Spinal cord (tissue), 10 donors: ENCODE measurements around the gene C2. TPM values are rescaled to one million over a fixed set of nuclear protein-coding genes. Genes with fewer than 3 reads are reported as not detected.
"Not testable (repeated sequence)": the region's sequence is repeated elsewhere in the genome, so short reads cannot be mapped to it uniquely, and the experiment has no call there.

Experiments used
- DNase-seq, 6 donors: peaks; one replicate each; pipeline versions ENCODE4 v3.0.0 to v3.0.0-alpha.2; 2013 to 2015; ENCODE audit warnings: low spot score in 6 of 6, low read depth in 4 of 6
- H3K27ac ChIP-seq: one replicate; pipeline ENCODE4 v1.5.1; 2013; ENCODE audit warnings: low read depth, low read length, control low read depth
- H3K27me3 ChIP-seq: one replicate; pipeline ENCODE4 v1.6.1; 2013; ENCODE audit warnings: low read length; ENCODE audit not compliant: control insufficient read depth, insufficient read depth
- H3K36me3 ChIP-seq: one replicate; pipeline ENCODE4 v1.6.1; 2013; ENCODE audit warnings: low read length; ENCODE audit not compliant: control insufficient read depth, insufficient read depth
- H3K4me1 ChIP-seq: one replicate; pipeline ENCODE4 v1.6.1; 2013; ENCODE audit warnings: low read length; ENCODE audit not compliant: control insufficient read depth, insufficient read depth
- H3K4me3 ChIP-seq: one replicate; pipeline ENCODE4 v1.5.1; 2013; ENCODE audit warnings: low read depth, low read length, control low read depth
- H3K9me3 ChIP-seq: one replicate; pipeline ENCODE4 v1.6.1; 2013; ENCODE audit warnings: low read length; ENCODE audit not compliant: control insufficient read depth, insufficient read depth
- WGBS: methylation state at CpG from one replicate; pipeline ENCODE4 v1.1.5; 2013; ENCODE audit warnings: missing lambda C conversion rate; ENCODE audit not compliant: insufficient coverage; 5-methylcytosine and 5-hydroxymethylcytosine counted together
- polyA plus RNA-seq, 2 donors: library from polyadenylated mRNA; unstranded; fragments of 120-200 nt; gene quantifications; one replicate each; pipeline ENCODE4 v1.2.1, GENCODE V29; 2013; ENCODE audit not compliant: insufficient read length in 2 of 2
- small RNA-seq: library from RNA; depleted of rRNA; stranded (forward); fragments of <200 nt; gene quantifications from one replicate; pipeline ENCODE3, GENCODE V24; 2014; ENCODE audit warnings: low replicate concordance
- total RNA-seq, 2 donors: library from RNA; depleted of rRNA in 1 of 2; stranded (reverse); fragments of 120-200 nt in 1 of 2; fragments of >200 nt in 1 of 2; gene quantifications; one replicate each; pipeline versions ENCODE4 v1.2.3 to v1.2.4, GENCODE V29; 2013 to 2014
- donor health status: healthy.

C2 gene
- total and polyA plus RNA-seq, 4 donors: 8.4 to 23.1 (median 12.8) TPM

GRCh38 chr6:31980195-31980876 is 52.8 kb downstream of the C2 start:
- peaks cover 25% of the 10 kb centered on the region for H3K36me3 ChIP-seq
- not testable (repeated sequence) for H3K27me3 ChIP-seq, H3K9me3 ChIP-seq, H3K4me1 ChIP-seq, DNase-seq, H3K27ac ChIP-seq, H3K4me3 ChIP-seq
- WGBS: 88% methylated on average over 4 of the region's 13 CpGs

GRCh38 chr6:31980998-31981397 is 53.5 kb downstream of the C2 start:
- WGBS: no CpG with 5 or more reads among the region's 5 CpGs

GRCh38 chr6:31981744-31982143 is 54.2 kb downstream of the C2 start, which contains the start of gene C4A:
Gene C4A (plus strand): TSS chr6:31982057. CDS start chr6:31982108, 51 bp downstream.
- not testable (repeated sequence) for H3K9me3 ChIP-seq, DNase-seq, H3K27ac ChIP-seq, H3K4me3 ChIP-seq, H3K27me3 ChIP-seq, H3K4me1 ChIP-seq
- WGBS: no CpG with 5 or more reads among the region's 7 CpGs
- peaks cover 19% of the 10 kb centered on the region for H3K36me3 ChIP-seq

More at GRCh38 chr6:31980998-31981397, 53.5 kb downstream of the C2 start:
- H3K4me3 ChIP-seq, DNase-seq, H3K4me1 ChIP-seq, H3K9me3 ChIP-seq, H3K27me3 ChIP-seq, H3K27ac ChIP-seq: not testable (repeated sequence)
- H3K36me3 ChIP-seq: peaks cover 25% of the 10 kb centered on the region

- not testable (repeated sequence) for H3K4me1 ChIP-seq, H3K9me3 ChIP-seq, H3K4me3 ChIP-seq, H3K27ac ChIP-seq, DNase-seq, H3K27me3 ChIP-seq, H3K36me3 ChIP-seq
- no CpG with 5 or more reads among the region's 10 CpGs for WGBS
Observed at GRCh38 chr6:31989363-31989762, 61.8 kb downstream of the C2 start.

GRCh38 chr6:31994421-31994820 is 66.9 kb downstream of the C2 start:
- not testable (repeated sequence) for H3K27me3 ChIP-seq, DNase-seq, H3K27ac ChIP-seq, H3K9me3 ChIP-seq, H3K4me3 ChIP-seq, H3K4me1 ChIP-seq, H3K36me3 ChIP-seq
- no CpG with 5 or more reads among the region's 14 CpGs for WGBS

Small RNA genes within 50 kb of the gene (small RNA-seq; reads per million reads assigned to genes)
- not detected for gene AL645922.1

Other genes starting within 250 kb of the C2 start
Only the 30 nearest of the 34 such genes appear.
- gene ABHD16A, start 224.4 kb upstream of the C2 start, total RNA-seq: 10 to 100 TPM; 51.8 to 83.6 TPM
- gene ABHD16A, start 224.4 kb upstream of the C2 start, polyA plus RNA-seq: 10 to 100 TPM; 72.0 to 85.8 TPM
- gene LY6G6F, start 220.9 kb upstream of the C2 start, total RNA-seq: under 1 TPM in 1 of 2 donors, not detected in 1; 0.30 TPM
- under 1 TPM in 1 of 2 donors, not detected in 1; 0.27 TPM for gene LY6G6F, start 220.9 kb upstream of the C2 start, polyA plus RNA-seq
- gene LY6G6D, start 212.4 kb upstream of the C2 start, total RNA-seq: 1 to 10 TPM; 1.1 to 6.6 TPM
- 1 to 10 TPM in 1 of 2 donors, under 1 TPM in 1; 0.51 to 2.3 TPM for gene LY6G6D, start 212.4 kb upstream of the C2 start, polyA plus RNA-seq
- under 1 TPM in 1 of 2 donors, not detected in 1; 0.17 TPM for gene LY6G6C, start 206.0 kb upstream of the C2 start, total RNA-seq
- 1 to 10 TPM in 1 of 2 donors, under 1 TPM in 1; 0.71 to 1.2 TPM for gene LY6G6C, start 206.0 kb upstream of the C2 start, polyA plus RNA-seq
- under 1 TPM in 1 of 2 donors, not detected in 1; 0.17 TPM for gene MPIG6B, start 204.3 kb upstream of the C2 start, total RNA-seq
- 1 to 10 TPM in 1 of 2 donors, under 1 TPM in 1; 0.81 to 1.3 TPM for gene MPIG6B, start 204.3 kb upstream of the C2 start, polyA plus RNA-seq
- 100 to 1,000 TPM in 1 of 2 donors, 10 to 100 TPM in 1; 62.9 to 207 TPM for gene DDAH2, start 198.4 kb upstream of the C2 start, total RNA-seq
- 100 to 1,000 TPM; 159 to 178 TPM for gene DDAH2, start 198.4 kb upstream of the C2 start, polyA plus RNA-seq
- gene CLIC1, start 191.2 kb upstream of the C2 start, total RNA-seq: 100 to 1,000 TPM in 1 of 2 donors, 10 to 100 TPM in 1; 96.3 to 322 TPM
- gene CLIC1, start 191.2 kb upstream of the C2 start, polyA plus RNA-seq: 10 to 100 TPM; 73.5 to 87.1 TPM
- gene MSH5, start 187.7 kb upstream of the C2 start, total RNA-seq: 10 to 100 TPM in 1 of 2 donors, 1 to 10 TPM in 1; 6.2 to 20.2 TPM
- gene MSH5, start 187.7 kb upstream of the C2 start, polyA plus RNA-seq: 10 to 100 TPM; 18.9 to 38.8 TPM
- 1 to 10 TPM; 3.4 to 9.5 TPM for gene SAPCD1, start 165.1 kb upstream of the C2 start, total RNA-seq
- gene SAPCD1, start 165.1 kb upstream of the C2 start, polyA plus RNA-seq: 10 to 100 TPM; 10.5 to 11.1 TPM
- gene VWA7, start 150.4 kb upstream of the C2 start, total RNA-seq: 1 to 10 TPM; 1.8 to 2.9 TPM
- gene VWA7, start 150.4 kb upstream of the C2 start, polyA plus RNA-seq: 1 to 10 TPM; 4.0 to 4.3 TPM
- 10 to 100 TPM; 25.3 to 35.5 TPM for gene VARS1, start 132.0 kb upstream of the C2 start, total RNA-seq
- 10 to 100 TPM; 66.1 to 70.6 TPM for gene VARS1, start 132.0 kb upstream of the C2 start, polyA plus RNA-seq
- 10 to 100 TPM; 18.0 to 45.7 TPM for gene LSM2, start 120.8 kb upstream of the C2 start, total RNA-seq
- gene LSM2, start 120.8 kb upstream of the C2 start, polyA plus RNA-seq: 10 to 100 TPM; 54.4 to 63.3 TPM
- gene HSPA1L, start 112.4 kb upstream of the C2 start, total RNA-seq: 1 to 10 TPM; 3.3 to 4.8 TPM
- 1 to 10 TPM; 5.1 to 6.1 TPM for gene HSPA1L, start 112.4 kb upstream of the C2 start, polyA plus RNA-seq
- 100 to 1,000 TPM; 221 to 541 TPM for gene HSPA1A, start 112.2 kb upstream of the C2 start, total RNA-seq
- 100 to 1,000 TPM; 117 to 175 TPM for gene HSPA1A, start 112.2 kb upstream of the C2 start, polyA plus RNA-seq
- 100 to 1,000 TPM; 285 to 696 TPM for gene HSPA1B, start 100.0 kb upstream of the C2 start, total RNA-seq
- 100 to 1,000 TPM; 113 to 166 TPM for gene HSPA1B, start 100.0 kb upstream of the C2 start, polyA plus RNA-seq
- gene NEU1, start 64.9 kb upstream of the C2 start, total RNA-seq: 10 to 100 TPM; 21.9 to 47.5 TPM
- 10 to 100 TPM; 23.6 to 25.5 TPM for gene NEU1, start 64.9 kb upstream of the C2 start, polyA plus RNA-seq
- gene SLC44A4, start 48.7 kb upstream of the C2 start, total RNA-seq: under 1 TPM; 0.20 to 0.55 TPM
- gene SLC44A4, start 48.7 kb upstream of the C2 start, polyA plus RNA-seq: 1 to 10 TPM in 1 of 2 donors, under 1 TPM in 1; 1.00 to 1.1 TPM
- 10 to 100 TPM; 44.7 to 64.8 TPM for gene EHMT2, start 30.0 kb upstream of the C2 start, total RNA-seq
- 100 to 1,000 TPM; 112 to 125 TPM for gene EHMT2, start 30.0 kb upstream of the C2 start, polyA plus RNA-seq
- gene ZBTB12, start 25.6 kb upstream of the C2 start, total RNA-seq: 1 to 10 TPM; 7.8 to 8.6 TPM
- 10 to 100 TPM; 36.6 to 37.9 TPM for gene ZBTB12, start 25.6 kb upstream of the C2 start, polyA plus RNA-seq
- 10 to 100 TPM; 11.6 to 21.8 TPM for gene CFB, start 18.4 kb downstream of the C2 start, total RNA-seq
- 1 to 10 TPM; 1.6 to 7.7 TPM for gene CFB, start 18.4 kb downstream of the C2 start, polyA plus RNA-seq
- 10 to 100 TPM; 37.8 to 75.5 TPM for gene NELFE, start 31.3 kb downstream of the C2 start, total RNA-seq
- gene NELFE, start 31.3 kb downstream of the C2 start, polyA plus RNA-seq: 10 to 100 TPM; 73.3 to 78.3 TPM
- 10 to 100 TPM; 24.0 to 37.9 TPM for gene SKIC2, start 31.5 kb downstream of the C2 start, total RNA-seq
- 10 to 100 TPM; 49.2 to 60.5 TPM for gene SKIC2, start 31.5 kb downstream of the C2 start, polyA plus RNA-seq
- 10 to 100 TPM in 1 of 2 donors, 1 to 10 TPM in 1; 7.9 to 19.5 TPM for gene DXO, start 44.4 kb downstream of the C2 start, total RNA-seq
- 10 to 100 TPM; 26.4 to 32.7 TPM for gene DXO, start 44.4 kb downstream of the C2 start, polyA plus RNA-seq
- 100 to 1,000 TPM in 1 of 2 donors, 10 to 100 TPM in 1; 68.4 to 107 TPM for gene C4A, start 54.3 kb downstream of the C2 start, total RNA-seq
- 10 to 100 TPM; 47.5 to 55.8 TPM for gene C4A, start 54.3 kb downstream of the C2 start, polyA plus RNA-seq
- 100 to 1,000 TPM in 1 of 2 donors, 10 to 100 TPM in 1; 67.4 to 113 TPM for gene C4B, start 87.1 kb downstream of the C2 start, total RNA-seq
- gene C4B, start 87.1 kb downstream of the C2 start, polyA plus RNA-seq: 10 to 100 TPM; 52.1 to 72.7 TPM
- under 1 TPM; 0.30 to 0.61 TPM for gene CYP21A2, start 110.7 kb downstream of the C2 start, total RNA-seq
- 1 to 10 TPM; 2.7 to 4.9 TPM for gene CYP21A2, start 110.7 kb downstream of the C2 start, polyA plus RNA-seq
- 10 to 100 TPM; 53.9 to 78.4 TPM for gene TNXB, start 181.6 kb downstream of the C2 start, total RNA-seq
- 10 to 100 TPM; 26.1 to 46.2 TPM for gene TNXB, start 181.6 kb downstream of the C2 start, polyA plus RNA-seq
- 10 to 100 TPM; 20.4 to 29.0 TPM for gene ATF6B, start 200.5 kb downstream of the C2 start, total RNA-seq
- gene ATF6B, start 200.5 kb downstream of the C2 start, polyA plus RNA-seq: 10 to 100 TPM; 84.1 to 99.9 TPM
- 1 to 10 TPM; 3.4 to 5.8 TPM for gene FKBPL, start 202.6 kb downstream of the C2 start, total RNA-seq
- 1 to 10 TPM; 6.0 to 6.2 TPM for gene FKBPL, start 202.6 kb downstream of the C2 start, polyA plus RNA-seq
- under 1 TPM; 0.83 to 0.89 TPM for gene PRRT1, start 224.2 kb downstream of the C2 start, total RNA-seq
- 10 to 100 TPM; 15.5 to 17.7 TPM for gene PRRT1, start 224.2 kb downstream of the C2 start, polyA plus RNA-seq